Daoy (cell line): ENCODE measurements around the gene NTN4. TPM values are rescaled to one million over a fixed set of nuclear protein-coding genes. Genes with fewer than 3 reads are reported as not detected.
"Not testable (repeated sequence)": the region's sequence is repeated elsewhere in the genome, so short reads cannot be mapped to it uniquely, and the experiment has no call there.

Experiments
- DNase-seq: peaks from one replicate; pipeline ENCODE4 v3.0.0-alpha.2; 2015; ENCODE audit warnings: low read depth
- total RNA-seq: library from RNA; depleted of rRNA; stranded (reverse); fragments of >200 nt; shearing (Covaris generic); gene quantifications from 2 replicates; pipeline ENCODE4 v1.2.3, GENCODE V29; 2014

The NTN4 gene
- total RNA-seq, 1 experiment from 2014 or later, result 41.3 TPM

DNA sequence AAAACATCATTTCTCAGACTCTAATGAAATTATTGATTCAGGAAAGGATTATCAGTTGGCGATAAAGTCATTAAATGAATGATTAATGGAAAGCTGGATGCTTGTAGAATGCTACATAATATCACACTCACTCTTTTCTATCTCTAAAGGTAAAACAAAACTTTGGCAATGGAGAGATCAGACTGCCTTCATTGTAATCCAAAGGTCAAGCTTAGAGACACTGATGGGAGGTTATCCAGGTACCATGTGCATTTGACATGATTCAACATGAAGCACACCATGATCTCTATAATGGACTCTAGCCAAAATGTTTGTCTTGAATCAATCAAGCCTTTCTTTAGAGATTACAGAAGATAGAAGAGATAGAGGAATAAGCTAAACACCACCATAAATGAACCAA lies 129.2 kb downstream of the NTN4 start:
- DNase-seq, result no peak

DNA sequence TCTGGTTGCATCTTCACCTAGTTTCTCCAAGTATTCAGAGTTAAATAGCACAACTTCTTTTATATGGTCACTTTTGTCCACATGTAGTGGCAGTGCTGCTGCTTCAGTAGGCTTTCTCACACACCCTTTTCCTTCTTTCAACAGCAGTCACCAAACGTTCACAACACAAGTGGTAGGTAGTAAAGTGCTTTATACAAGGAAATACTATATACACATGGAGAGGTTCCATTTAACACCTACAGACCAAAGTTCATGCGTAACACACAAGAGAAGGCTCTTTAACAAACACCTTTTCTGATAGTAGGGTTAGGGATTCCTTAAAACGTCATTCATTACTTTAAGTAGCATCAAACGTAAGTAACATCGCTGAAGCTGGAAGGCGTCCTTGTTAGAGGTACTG lies 132.2 kb downstream of the NTN4 start:
- no peak for DNase-seq

DNA sequence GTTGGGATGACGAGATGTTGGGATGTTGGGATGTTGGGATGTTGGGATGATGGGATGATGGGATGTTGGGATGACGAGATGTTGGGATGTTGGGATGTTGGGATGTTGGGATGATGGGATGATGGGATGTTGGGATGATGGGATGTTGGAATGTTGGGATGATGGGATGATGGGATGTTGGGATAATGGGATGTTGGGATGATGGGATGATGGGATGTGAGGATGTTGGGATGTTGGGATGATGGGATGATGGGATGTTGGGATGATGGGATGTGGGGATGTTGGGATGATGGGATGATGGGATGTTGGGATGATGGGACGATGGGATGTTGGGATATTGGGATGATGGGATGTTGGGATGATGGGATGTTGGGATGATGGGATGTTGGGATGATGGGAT lies 135.9 kb downstream of the NTN4 start:
- not testable (repeated sequence) for DNase-seq

DNA sequence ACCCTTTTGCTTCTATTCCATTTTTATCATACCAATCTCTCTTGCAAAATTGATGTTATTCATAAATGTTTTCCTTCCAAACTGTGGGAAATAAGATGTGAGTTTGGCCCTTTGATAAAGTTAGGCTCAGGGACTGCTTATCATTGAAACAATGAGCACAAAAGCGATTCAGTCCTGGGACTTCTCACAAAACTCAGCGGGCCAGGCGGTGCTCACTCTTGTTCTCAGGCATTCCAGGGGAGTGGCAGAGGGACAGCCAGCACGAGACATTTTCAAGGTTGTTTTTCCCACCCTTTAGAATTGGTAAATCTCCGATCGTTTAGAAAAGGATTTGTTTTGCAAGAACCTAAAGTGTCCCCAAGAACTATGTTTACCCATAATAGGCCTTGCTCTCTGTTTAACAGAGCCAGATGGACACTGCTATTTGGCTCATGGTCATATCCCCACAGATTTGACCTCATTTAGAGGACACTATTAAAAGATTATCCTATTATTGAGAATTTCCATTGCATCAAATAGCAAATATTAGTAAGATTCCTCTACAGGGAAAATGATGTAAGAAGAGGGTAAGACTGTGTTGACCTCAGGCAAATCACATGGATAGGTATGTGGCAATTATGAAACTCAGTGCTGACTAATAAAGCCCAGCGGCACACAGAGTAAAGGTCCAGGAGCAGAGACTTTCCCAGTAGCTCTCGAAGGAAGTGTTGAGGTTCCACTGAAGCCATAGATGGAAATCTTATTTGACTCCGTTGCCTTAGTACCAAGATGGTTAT lies 136.6 kb downstream of the NTN4 start:
- DNase-seq, result peak; percentile 35

DNA sequence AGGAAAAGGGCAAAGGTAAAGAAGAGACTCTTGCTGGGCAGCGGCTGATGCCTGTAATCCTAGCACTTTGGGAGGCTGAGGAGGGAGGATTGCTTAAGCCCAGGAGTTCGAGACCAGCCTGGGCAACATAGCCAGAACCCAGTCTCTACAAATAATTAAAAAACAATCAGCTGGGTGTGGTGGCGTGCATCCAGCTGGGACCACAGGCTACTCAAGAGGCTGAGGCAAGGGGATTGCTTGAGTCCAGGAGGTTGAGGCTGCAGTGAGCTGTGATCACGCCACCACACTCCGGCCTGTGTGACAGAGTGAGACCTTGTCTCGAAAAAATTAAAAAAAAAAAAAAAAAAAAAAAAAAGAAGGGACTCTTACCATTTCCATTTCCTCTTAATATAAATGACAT lies 138.9 kb downstream of the NTN4 start:
- no peak for DNase-seq

DNA sequence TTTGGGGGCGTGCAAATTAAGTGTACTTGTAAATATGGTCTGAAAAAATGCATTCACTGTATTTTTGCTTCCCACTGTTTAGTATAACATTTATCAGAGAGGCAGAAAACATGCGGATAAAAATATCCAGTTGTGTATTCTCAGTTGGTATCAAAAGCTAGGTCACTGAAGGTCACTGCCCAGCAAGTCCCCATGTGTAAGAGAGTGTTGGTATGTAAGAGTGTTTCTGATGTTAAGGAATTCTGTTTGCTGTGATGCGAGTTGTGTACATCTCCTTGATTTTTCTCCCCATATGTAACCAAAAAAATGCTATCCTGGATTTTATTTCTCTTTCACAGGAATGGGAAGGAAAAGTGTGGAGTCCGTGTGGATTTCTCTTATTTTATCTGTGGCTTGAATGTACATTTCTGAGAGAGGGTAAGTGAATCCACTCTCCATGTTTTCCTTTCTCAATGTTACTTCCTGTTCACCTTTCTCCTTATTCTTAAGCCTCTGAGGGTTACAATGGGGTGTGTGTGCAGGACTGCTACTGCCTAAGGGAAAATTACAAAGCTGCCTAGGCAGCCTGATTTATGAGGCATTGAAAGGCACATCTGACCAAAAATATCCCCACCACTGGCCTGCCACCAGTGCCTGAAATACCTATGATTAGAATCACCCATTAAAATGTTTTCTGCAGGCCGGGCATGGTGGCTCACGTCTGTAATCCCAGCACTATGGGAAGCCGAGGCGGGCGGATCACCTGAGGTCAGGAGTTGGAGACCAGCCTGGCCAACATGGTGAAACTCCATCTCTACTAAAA lies 141.4 kb downstream of the NTN4 start:
- peak; percentile 93 for DNase-seq

DNA sequence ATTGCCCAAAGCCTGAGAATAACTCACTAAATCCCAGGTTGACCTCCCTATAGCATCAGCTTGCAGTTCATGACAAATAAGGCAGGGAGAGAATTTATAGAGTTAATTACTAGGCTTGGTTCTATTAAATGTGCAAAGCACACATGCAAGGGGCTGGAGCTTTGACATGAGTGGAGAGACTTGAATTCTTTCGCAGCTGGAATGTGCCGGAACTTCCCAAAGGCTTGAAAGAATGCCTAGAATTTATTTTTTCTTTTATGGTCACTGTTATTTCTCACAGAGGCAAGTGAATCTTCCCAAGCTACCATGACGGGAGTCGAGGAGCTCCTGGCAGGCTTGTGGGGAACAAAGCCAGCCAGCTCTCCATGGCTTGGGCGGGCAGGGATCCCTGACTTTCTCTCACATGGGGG lies 143.8 kb downstream of the NTN4 start:
- peak; percentile 62 for DNase-seq

DNA sequence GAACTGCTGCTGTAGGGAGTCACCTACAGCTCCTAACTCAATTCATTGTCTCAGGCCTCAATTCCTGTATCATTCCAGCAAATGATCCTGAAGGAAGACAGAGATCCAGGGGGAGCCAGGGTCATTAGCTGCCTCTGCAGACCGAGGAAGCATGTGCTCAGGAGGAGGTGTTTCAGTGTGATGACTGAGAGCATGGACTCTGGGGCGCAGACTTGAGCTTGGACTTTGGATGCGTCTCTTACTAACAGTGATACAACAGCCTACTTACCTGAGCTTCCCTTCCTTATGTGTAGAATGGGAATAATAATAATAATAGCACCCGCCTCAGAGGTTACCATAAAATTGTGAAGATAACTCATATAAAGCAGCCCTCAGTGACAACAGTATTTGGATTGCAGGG lies 147.3 kb downstream of the NTN4 start:
- no peak for DNase-seq

DNA sequence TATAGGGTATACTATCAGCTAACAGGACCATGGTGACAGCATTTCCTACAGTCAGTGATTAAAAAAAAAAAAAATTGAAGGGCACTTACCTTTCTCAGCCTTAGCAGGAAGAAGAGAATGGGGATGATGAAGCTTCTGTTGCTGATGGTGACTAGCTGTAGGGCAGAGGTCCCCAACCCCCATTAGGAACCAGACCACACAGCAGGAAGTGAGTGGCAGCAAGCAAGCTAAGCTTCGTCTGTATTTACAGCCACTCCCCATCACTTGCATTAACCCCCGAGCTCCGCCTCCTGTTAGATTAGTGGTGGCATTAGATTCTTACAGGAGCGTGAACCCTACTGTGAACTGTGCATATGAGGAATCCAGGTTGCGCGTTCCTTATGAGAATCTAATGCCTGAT lies 148.0 kb downstream of the NTN4 start:
- DNase-seq, result peak; percentile 34

DNA sequence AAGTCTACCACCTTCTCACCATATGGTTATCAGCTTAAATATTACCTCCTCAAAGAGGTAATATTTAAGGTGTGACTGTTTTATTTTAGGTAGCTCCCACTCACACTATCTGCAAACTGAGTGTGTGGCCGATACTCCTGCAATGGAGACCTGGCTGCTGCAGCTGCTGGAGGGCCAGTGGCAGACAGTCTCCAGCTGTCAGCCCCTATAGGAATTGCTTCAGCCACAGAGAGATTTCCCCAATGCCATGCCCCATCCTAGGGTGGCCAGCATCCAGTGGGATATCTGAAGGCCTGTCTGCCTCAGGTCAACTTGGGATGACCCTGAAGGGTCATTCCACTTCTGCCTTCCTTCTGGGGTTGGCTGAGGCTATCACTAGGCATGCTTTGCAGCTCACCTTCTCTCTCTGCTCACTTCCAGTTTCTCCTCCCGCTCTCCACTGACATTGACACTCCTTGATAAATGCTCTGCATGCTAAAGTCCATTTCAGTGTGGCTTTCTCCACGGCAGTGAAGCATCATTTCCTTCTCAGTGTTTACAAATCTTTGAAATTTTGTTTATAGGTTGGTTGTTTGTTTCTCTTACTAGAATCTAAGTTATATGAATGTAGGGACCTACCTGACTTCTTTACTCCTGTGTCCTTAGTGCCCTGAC lies 149.1 kb downstream of the NTN4 start:
- DNase-seq, result no peak

DNA sequence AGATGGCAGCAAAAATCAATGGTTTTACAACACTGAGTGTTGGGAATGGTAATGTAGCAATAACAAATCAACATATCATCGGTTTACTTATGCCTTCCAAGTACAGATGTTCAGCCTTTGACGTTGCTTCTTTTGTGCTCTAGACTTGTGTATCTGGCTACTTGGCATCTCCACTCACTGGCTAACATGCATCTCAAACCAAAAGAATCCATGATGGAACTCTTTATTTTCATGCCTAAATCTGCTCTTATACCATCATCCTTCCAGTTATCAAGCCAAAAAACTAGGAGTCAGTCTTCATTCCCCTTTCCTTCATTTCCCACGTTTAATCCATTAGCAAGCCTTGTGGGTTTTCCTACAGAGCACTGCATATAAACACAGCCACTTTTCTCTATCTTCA lies 150.0 kb downstream of the NTN4 start:
- no peak for DNase-seq

DNA sequence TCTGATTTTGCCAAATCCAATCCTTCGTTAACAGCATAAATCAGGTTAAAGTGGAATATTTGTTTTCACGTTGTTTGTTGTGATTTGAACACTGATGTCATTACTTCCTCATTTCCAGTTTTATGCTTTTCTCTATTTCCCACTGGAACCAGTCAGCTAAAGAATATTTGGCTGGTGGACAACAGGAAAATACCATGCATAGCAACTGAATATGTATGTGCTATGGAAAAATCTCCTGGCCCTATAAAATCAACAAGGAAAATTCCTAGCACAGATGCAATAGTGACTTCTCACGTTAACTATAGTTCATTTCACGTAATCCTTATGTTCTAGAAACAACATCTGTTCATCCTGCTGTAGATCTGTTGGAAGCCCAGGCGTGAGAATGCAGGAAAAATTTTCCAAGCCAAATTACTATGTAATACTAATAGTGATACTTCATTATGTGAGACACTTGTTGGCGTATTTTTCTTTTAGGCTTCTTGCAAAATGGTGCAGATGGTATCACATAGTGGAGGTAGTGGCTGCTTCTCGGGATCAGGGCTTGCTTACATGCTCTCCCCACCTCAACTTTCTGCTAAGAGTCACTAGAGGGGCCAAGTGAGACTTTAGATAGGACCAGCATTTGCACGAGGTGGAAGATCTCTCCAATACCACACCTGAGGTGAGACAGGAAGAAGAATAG lies 153.0 kb downstream of the NTN4 start:
- DNase-seq, result peak; percentile 42

DNA sequence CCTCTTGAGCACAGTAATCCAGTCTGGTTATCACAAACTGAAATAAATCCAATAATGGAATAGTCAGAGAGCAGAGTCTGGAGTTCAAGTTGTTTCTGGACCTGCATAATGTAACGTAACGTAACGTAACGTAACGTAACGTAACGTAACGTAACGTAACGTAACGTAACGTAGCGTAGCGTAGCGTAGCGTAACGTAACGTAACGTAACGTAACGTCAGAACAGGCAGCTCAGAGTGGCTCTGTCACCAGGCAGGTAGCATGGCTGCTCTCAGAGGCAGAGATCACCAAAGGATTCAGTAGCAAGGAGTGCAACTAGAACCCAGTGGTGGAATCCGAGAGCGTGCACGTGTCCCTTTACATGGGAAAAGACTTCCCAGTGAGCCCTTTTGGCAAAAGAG lies 153.6 kb downstream of the NTN4 start:
- no peak for DNase-seq

DNA sequence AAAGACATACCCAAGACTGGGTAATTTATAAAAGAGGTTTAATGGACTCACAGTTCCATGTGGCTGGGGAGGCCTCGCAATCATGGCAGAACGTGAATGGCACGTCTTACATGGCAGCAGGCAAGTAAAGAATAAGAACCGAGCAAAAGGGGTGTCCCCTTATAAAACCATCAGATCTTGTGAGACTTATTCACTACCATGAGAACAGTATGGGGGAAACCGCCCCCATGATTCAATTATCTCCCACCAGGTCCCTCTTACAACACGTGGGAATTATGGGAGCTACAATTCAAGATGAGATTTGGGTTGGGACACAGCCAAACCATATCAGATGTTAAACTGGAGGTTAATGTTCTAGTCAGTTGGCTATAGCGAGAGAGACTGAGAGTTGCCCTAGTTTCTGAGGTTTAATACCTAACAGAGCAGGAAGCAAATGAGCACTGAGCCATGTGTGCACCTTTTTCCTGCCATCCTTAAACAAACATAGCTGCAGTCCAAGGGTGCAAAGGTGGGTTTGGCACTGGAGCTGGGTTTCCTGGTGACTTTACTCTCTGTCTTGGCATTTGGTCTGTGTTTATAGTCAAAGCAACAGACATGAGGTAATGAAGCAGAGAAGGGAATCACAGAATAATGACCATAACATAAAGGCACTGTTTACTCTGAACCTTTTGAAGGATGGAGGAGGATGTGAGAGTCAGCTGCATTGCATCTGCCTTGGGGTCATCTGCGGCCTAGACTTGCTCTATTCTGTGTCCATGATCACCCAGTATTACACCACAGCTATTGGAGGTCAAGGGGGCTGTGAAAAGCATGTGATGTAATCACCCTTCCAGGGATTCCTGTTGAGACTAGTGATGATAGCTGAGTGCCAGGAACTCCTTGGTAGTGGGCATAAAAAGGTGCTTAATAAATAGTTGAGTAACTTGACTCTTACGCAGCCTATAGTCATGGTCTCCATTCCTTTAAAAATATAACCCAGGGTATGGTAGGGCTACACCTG lies 155.6 kb downstream of the NTN4 start:
- DNase-seq, result peak; percentile 52

DNA sequence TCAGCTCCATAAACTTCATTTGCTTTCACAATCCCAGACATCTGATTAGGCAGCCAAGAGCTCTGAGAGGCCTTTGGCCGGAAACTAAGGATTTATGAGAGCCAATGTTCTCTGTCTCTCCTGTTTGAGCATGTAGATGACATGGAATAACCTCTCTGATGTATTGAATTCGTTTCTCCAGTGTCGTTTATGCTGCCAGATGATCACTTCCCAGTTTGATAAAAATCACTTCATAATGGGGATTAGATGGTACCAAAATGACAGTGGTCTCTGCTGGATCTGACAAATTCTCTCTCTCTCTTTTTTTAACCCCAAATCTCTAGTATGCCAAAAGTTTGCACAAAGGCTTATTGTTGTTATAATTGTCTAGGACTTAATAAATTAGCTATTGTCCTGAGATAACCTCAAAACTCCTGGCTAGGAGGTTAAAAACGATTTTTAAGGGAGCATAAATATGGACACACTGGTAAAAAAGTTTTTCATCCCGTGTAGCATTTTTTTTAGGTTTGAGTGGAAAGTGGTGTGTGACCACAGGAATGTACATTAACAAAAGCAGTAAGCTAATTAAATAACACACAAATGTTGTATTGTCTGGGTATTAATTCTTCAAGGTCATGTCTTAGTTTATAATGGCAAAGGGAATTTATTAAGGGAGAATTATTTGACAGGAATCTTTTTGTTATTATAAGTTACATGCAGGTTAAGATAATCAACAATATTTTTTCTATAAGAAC lies 156.7 kb downstream of the NTN4 start:
- DNase-seq, result peak; percentile 49

DNA sequence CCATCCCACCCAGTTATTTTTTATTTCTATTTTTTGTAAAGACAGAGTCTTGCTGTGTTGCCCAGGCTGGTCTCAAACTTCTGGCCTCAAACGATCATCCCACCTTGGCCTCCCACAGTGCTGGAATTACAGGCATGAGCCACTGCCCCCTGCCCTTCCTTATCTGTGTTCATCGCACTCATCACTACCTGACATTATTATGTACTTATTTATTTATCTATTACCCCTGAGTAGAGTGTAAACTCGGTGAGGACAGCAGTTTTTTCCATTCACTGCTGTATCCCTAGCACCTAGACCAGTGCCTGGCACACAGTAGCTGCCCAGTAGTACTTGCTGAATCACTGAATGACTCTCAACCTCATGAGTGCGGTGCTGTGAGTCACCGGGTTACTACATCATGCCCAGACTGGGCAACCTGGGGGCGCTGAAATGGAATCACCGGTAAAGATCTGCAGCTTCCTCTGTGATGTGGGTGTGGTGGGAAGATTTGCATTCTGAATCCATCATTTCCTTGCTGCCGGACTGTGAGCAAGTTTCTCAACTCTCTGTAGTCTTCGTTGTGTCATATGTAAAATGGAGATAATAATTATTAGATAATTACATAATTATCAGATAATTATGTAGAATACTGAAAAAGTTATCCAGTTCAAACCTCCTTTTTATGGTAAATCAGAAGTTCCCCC lies 157.4 kb downstream of the NTN4 start:
- DNase-seq, result peak; percentile 95

DNA sequence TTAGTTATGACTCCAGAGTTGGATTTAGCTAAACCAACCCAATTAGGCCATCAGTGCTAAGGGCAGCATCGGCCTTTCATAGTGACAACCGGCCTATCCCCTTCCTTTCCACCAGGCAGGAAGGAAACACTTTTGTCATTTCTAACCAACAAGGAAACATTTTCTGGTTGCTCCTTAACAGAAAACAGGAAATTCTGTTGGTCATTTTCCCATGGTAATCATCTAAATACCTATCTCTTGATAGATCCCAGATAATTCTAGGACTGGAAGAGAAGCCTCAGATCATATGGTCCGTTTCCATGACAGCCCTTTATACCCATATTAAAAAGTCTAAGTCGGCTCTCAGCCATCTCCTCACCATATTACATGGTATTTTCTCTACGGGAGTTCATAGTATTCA lies 160.1 kb downstream of the NTN4 start:
- no peak for DNase-seq

DNA sequence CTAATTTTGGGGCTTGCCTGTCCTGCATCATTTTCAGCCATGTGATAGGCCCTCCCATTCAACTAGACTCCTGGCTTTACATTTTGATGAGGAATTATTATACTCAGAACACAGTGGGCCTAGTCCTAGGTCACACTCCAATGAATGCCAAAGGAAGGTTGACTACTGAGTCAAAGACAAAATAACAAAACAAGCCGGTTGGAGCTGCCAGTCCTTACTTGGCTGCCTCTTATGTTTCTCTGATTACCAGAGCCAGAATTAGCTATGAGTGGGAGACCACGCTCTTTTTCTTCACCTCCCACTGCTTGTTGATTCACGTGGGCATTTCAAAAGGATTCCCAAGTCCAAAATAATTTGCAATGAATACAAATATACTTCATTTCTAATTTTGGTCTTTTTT lies 161.2 kb downstream of the NTN4 start:
- no peak for DNase-seq

DNA sequence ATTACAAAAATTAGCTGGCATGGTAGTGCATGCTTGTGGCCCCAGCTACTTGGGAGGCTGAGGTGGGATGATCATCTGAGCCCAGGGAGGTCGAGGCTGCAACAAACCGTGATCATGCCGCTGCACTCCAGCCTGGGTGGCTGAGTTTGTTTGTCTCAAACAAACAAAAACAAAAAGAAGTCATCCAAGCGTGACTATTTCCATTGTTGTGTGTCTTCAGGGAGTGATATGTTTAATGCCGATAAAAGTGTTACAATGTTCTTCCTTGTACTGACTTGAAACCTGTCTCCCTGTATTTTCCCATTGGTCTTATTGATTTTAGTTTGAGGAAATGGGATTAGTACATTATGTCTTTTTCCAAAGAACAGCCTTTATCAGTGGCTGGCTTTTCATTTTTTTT lies 163.7 kb downstream of the NTN4 start:
- no peak for DNase-seq

DNA sequence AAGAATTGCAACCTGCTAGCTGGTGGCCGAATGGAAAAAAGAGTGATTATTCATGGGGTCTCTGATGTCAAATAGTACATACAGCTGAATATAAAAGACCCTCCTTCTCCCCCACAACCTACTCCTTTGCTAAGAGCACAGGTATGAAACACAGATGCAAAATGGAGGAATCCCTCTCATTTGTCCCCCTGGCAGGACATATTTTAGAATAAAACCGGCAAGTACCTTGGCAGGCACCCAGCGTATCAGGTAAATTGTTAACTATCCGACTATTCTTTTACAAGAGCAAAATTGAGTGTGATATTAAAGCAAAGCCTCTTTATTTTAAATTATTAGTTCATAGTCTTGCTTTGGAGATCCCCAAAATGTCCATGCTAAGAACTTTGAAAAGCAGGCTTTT lies 165.6 kb downstream of the NTN4 start:
- DNase-seq, result no peak
